Keratinocyte (primary cell): Measurements from ENCODE around the gene DOCK1.

Source experiments
- EZH2 ChIP-seq: IDR thresholded peaks from one replicate; pipeline ENCODE4 v1.6.1; 2012; ENCODE audit warnings: inconsistent platforms, mild to moderate bottlenecking, low read length, moderate library complexity
- TF ChIP-seq, protein P1 (sequence below), 3 experiments: IDR thresholded peaks in 1 of 3; conservative IDR thresholded peaks in 1 of 3; optimal IDR thresholded peaks in 1 of 3; 2 replicates in 2 of 3; 3 replicates in 1 of 3; pipeline versions ENCODE3 to v1.5.1; 2011; ENCODE audit warnings: low read length in 3 of 3, mild to moderate bottlenecking in 3 of 3, moderate library complexity in 2 of 3, control low read depth in 1 of 3, inconsistent platforms in 1 of 3; ENCODE audit not compliant: insufficient read depth in 2 of 3; ENCODE audit errors: extremely low read depth in 1 of 3

DNA sequence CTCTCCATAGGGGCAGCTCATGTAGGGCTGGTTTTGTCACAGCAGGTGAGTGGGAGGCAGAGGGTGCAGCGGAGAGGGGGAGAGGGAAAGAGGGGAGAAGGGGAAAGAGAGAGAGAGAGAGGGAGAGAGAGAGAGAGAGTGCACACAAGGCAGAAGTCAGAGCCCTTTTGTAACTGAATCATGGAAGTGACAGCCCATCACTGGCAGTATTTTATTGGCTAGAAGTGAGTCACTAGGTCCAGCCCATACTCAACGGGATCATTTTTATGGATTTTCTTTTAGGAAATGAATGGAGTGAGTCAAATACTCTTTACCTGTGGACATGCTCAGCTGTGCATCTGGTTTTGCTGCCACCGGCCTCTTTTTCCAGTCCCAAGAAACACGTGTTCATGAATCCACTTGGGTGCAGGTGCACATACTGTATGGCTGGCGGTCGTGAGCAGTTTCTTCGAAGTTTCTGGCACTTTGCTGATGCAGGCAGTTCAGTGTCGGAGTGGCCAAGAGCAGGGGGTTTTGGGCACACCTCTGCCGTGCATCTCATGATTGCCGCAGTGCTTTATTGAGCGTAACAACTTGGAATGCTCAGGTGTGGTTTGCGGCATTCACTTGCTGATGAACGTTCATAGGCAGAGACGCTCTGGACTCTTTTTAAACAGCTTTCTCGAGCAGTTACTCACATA lies 40.3 kb downstream of the DOCK1 start:
- TF ChIP-seq, protein P1, sequence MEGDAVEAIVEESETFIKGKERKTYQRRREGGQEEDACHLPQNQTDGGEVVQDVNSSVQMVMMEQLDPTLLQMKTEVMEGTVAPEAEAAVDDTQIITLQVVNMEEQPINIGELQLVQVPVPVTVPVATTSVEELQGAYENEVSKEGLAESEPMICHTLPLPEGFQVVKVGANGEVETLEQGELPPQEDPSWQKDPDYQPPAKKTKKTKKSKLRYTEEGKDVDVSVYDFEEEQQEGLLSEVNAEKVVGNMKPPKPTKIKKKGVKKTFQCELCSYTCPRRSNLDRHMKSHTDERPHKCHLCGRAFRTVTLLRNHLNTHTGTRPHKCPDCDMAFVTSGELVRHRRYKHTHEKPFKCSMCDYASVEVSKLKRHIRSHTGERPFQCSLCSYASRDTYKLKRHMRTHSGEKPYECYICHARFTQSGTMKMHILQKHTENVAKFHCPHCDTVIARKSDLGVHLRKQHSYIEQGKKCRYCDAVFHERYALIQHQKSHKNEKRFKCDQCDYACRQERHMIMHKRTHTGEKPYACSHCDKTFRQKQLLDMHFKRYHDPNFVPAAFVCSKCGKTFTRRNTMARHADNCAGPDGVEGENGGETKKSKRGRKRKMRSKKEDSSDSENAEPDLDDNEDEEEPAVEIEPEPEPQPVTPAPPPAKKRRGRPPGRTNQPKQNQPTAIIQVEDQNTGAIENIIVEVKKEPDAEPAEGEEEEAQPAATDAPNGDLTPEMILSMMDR (optimal IDR thresholded peaks at IDR 0.05 in 1 of 3, IDR thresholded peaks at IDR 0.05 in 1 of 3, conservative IDR thresholded peaks at IDR 0.05 in 1 of 3; ENCODE audit: extremely low read depth in 1 of 3, insufficient read depth in 2 of 3, low read length in 3 of 3), result no peak
- no peak for TF ChIP-seq EZH2
